Activated naive CD4-positive, alpha-beta T cell treated with anti-CD3 and anti-CD28 coated beads, Interleukin-2, amount 50 U/mL, for 24 hours (primary cell): ENCODE measurements around the gene LUZP2.
"Not testable (repeated sequence)": the region's sequence is repeated elsewhere in the genome, so short reads cannot be mapped to it uniquely, and the experiment has no call there.

ENCODE experiments used
- H3K27ac Mint-ChIP-seq: one replicate; pipeline ENCODE4 v1.8.0; 2021; ENCODE audit warnings: mild to moderate bottlenecking, mixed read lengths
- H3K27me3 Mint-ChIP-seq: one replicate; pipeline ENCODE4 v1.8.0; 2021; ENCODE audit warnings: mixed read lengths
- H3K36me3 Mint-ChIP-seq: one replicate; pipeline ENCODE4 v1.8.0; 2021; ENCODE audit warnings: mixed read lengths
- H3K4me1 Mint-ChIP-seq: one replicate; pipeline ENCODE4 v1.8.0; 2021; ENCODE audit warnings: mixed read lengths
- H3K4me3 Mint-ChIP-seq: one replicate; pipeline ENCODE4 v1.8.0; 2021; ENCODE audit warnings: mild to moderate bottlenecking, mixed read lengths
- H3K9me3 Mint-ChIP-seq: one replicate; pipeline ENCODE4 v1.8.0; 2021; ENCODE audit warnings: mixed read lengths

The LUZP2 gene

GRCh38 chr11:24903555-24903954, 406.7 kb downstream of the LUZP2 start:
- Mint-ChIP-seq H3K27me3 (no peaks in the 10 kb centered on the region), H3K4me1 (no peaks in the 10 kb centered on the region), H3K9me3 (no peaks in the 10 kb centered on the region), H3K4me3 (no peak overlapping the region), H3K36me3 (no peaks in the 10 kb centered on the region), H3K27ac (no peak overlapping the region)

DNA sequence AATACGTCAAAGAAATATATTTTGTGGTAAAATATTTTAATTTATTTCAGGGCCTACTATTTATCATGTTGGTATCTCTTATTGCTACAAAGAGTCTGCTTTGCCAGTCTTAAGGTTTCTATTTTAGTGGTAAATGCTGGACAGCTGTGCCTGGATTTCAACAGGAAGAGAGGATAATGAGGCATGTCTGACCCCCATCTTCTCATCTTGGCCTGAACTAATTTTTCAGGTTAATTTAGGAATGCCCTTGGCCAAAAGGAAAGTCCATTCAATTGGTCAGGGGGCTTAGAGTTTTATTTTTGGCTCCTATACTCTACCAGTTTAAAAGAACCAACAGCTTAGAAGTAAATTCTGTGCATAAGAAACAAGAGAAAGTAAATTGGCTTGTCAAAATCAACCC, 428.2 kb downstream of the LUZP2 start:
- Mint-ChIP-seq H3K27ac (no peak overlapping the region), H3K27me3 (no peaks in the 10 kb centered on the region), H3K36me3 (no peaks in the 10 kb centered on the region), H3K4me1 (no peaks in the 10 kb centered on the region), H3K4me3 (no peak overlapping the region), H3K9me3 (no peaks in the 10 kb centered on the region)

- H3K27ac Mint-ChIP-seq: no peak overlapping the region
- no peaks in the 10 kb centered on the region for H3K36me3 Mint-ChIP-seq
- no peaks in the 10 kb centered on the region for H3K4me1 Mint-ChIP-seq
- H3K4me3 Mint-ChIP-seq: no peak overlapping the region
- H3K27me3 Mint-ChIP-seq: no peaks in the 10 kb centered on the region
- H3K9me3 Mint-ChIP-seq: peaks cover 20% of the 10 kb centered on the region
Observed at GRCh38 chr11:24932110-24933000, 435.5 kb downstream of the LUZP2 start.

- Mint-ChIP-seq H3K4me3 (no peak overlapping the region), H3K27me3 (no peaks in the 10 kb centered on the region), H3K27ac (no peak overlapping the region), H3K36me3 (no peaks in the 10 kb centered on the region), H3K9me3 (peaks cover 20% of the 10 kb centered on the region), H3K4me1 (no peaks in the 10 kb centered on the region)
Observed at GRCh38 chr11:24934733-24935439, 438.0 kb downstream of the LUZP2 start.

GRCh38 chr11:24944891-24945290, 448.0 kb downstream of the LUZP2 start:
- Mint-ChIP-seq H3K27ac (no peak overlapping the region), H3K4me1 (no peaks in the 10 kb centered on the region), H3K4me3 (no peak overlapping the region), H3K36me3 (no peaks in the 10 kb centered on the region), H3K27me3 (no peaks in the 10 kb centered on the region), H3K9me3 (peaks cover 4% of the 10 kb centered on the region)

DNA sequence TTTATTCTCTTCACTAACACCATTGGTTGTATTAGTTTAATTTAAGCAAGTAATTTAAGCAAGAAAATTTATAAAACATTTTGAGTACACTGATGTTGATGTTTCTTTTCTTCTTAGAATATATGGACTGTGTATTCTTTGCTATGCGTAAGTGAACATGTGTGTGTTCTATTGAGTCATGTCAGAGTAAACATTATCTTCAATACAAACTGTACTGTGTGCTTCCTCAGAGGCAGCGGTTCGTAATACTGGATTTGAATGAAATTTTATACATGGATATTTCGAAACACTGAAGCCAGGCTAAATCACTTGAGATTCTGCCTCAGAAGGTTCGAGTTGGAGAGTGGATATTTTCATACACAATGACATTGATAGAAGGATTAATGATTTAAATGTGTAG, 452.6 kb downstream of the LUZP2 start:
- Mint-ChIP-seq H3K27me3 (no peaks in the 10 kb centered on the region), H3K36me3 (no peaks in the 10 kb centered on the region), H3K27ac (no peak overlapping the region), H3K4me1 (no peaks in the 10 kb centered on the region), H3K9me3 (peaks cover 4% of the 10 kb centered on the region), H3K4me3 (no peak overlapping the region)

DNA sequence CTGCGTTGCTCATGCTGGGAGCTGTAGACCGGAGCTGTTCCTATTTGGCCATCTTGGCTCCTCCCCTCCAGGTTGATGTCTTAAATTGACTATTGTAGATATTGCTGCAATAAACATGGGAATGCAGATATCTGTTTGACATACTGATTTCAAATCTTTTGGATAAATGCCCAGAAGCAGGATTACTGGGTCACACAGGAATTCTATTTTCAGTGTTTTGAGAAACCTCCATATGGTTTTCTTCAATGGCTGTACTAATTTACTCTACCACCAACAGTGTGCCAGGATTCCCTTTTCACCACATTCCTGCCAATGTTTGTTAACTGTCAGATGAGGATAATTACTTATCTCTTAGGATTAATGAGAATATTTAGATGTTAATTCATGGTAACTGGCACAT, 467.0 kb downstream of the LUZP2 start:
- no peaks in the 10 kb centered on the region for H3K27me3 Mint-ChIP-seq
- peaks cover 8% of the 10 kb centered on the region for H3K9me3 Mint-ChIP-seq
- no peaks in the 10 kb centered on the region for H3K4me1 Mint-ChIP-seq
- no peak overlapping the region for H3K27ac Mint-ChIP-seq
- H3K36me3 Mint-ChIP-seq: no peaks in the 10 kb centered on the region
- H3K4me3 Mint-ChIP-seq: no peak overlapping the region

GRCh38 chr11:24965748-24966147, 468.9 kb downstream of the LUZP2 start:
- Mint-ChIP-seq H3K4me1 (no peaks in the 10 kb centered on the region), H3K4me3 (no peak overlapping the region), H3K9me3 (peaks cover 8% of the 10 kb centered on the region), H3K27ac (no peak overlapping the region), H3K36me3 (no peaks in the 10 kb centered on the region), H3K27me3 (no peaks in the 10 kb centered on the region)

DNA sequence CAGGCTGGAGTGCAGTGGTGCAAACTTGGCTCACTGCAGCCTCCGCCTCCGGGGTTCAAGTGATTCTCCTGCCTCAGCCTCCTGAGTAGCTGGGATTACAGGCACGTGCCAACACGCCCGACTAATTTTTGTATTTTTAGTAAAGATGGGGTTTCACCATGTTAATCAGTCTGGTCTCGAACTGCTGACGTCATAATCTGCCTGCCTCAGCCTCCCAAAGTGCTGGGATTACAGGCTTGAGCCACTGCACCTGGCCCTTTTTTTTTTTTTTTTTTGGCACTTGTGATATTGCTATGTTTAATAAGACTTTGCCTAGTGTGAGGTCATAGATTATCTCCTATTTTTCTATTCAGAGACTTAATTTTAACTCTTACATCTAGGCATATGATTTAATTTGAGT, 497.1 kb downstream of the LUZP2 start:
- H3K9me3 Mint-ChIP-seq, H3K27ac Mint-ChIP-seq, H3K27me3 Mint-ChIP-seq, H3K4me1 Mint-ChIP-seq, H3K36me3 Mint-ChIP-seq, H3K4me3 Mint-ChIP-seq: not testable (repeated sequence)

DNA sequence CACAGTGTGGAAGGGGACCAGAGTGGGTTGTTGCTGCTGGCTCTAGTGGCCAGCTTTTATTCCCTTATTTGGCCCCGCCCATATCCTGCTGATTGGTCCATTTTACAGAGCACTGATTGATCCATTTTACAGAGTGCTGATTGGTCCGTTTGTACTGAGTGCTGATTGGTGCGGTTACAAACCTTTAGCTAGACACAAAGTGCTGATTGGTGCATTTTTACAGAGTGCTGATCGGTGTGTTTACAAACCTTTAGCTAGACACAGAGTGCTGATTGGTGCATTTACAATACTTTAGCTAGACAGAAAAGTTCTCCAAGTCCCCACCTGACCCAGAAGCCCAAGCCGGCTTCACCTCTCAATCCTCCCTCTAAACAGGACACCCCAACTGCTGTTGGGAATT, 503.1 kb downstream of the LUZP2 start:
- not testable (repeated sequence) for H3K9me3 Mint-ChIP-seq, H3K36me3 Mint-ChIP-seq, H3K27me3 Mint-ChIP-seq, H3K27ac Mint-ChIP-seq, H3K4me1 Mint-ChIP-seq, H3K4me3 Mint-ChIP-seq

DNA sequence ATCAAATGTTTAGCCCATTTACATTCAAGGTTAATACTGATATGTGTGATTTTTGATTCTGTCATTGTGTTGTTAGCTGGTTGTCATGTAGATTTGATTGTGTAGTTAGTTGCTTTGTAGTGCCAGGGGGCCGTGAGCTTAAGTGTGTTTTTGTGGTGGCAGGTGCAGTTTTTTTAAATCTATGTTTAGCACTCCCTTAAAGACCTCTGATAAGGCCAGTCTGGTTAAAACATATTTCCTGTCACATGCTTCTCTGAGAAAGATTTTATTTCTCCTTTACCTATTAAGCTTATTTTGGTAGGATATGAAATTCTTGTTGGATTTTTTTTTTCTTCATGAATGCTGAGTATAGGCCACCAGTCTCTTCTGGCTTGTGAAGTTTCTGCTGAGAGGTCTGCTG, 540.6 kb downstream of the LUZP2 start:
- Mint-ChIP-seq H3K36me3 (no peaks in the 10 kb centered on the region), H3K9me3 (no peaks in the 10 kb centered on the region), H3K27me3 (no peaks in the 10 kb centered on the region), H3K27ac (no peak overlapping the region), H3K4me1 (no peaks in the 10 kb centered on the region), H3K4me3 (no peak overlapping the region)

DNA sequence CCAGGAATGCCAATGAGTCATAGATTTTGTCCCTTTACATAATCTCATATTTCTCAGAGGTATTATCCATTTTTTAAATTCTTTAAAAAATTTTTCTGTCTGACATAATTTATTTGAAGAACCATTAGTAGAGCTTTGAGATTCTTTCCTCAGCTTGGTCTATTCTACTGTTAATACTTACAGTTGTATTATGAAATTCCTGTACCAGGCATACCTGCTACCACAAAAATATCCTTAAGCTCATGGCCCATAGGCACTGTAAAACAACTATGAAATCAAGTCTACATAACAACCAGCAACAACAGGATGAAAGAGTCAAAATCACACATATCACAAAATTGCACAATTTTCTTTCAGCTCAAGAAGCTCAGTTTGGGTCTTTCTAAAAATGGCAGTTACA, 541.3 kb downstream of the LUZP2 start:
- H3K4me1 Mint-ChIP-seq: no peaks in the 10 kb centered on the region
- no peak overlapping the region for H3K27ac Mint-ChIP-seq
- no peaks in the 10 kb centered on the region for H3K9me3 Mint-ChIP-seq
- no peaks in the 10 kb centered on the region for H3K27me3 Mint-ChIP-seq
- no peak overlapping the region for H3K4me3 Mint-ChIP-seq
- no peaks in the 10 kb centered on the region for H3K36me3 Mint-ChIP-seq

- Mint-ChIP-seq H3K4me1 (no peaks in the 10 kb centered on the region), H3K36me3 (no peaks in the 10 kb centered on the region), H3K27ac (no peak overlapping the region), H3K4me3 (no peak overlapping the region), H3K27me3 (no peaks in the 10 kb centered on the region), H3K9me3 (no peaks in the 10 kb centered on the region)
Observed at GRCh38 chr11:25039165-25039564, 542.3 kb downstream of the LUZP2 start.

DNA sequence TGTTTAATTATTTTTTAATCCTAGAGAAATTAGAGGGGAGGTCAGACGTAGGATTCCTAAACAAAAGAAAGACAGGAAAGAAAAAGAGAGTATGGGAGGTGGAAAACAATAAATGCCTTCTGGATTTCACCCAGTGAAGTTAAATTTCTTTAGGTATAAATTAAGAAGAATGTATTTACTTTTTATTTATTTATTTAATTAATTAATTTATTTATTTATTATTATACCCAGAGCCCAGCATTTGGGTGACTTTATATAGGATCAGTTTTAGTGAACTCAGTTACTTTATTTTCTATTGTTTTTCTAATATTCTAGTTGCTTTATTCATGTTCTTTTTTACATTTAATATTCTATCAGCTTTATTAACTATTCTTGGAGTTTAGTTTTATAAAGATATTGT, 551.8 kb downstream of the LUZP2 start:
- H3K9me3 Mint-ChIP-seq: peaks cover 12% of the 10 kb centered on the region
- H3K36me3 Mint-ChIP-seq: no peaks in the 10 kb centered on the region
- no peaks in the 10 kb centered on the region for H3K4me1 Mint-ChIP-seq
- no peak overlapping the region for H3K27ac Mint-ChIP-seq
- no peak overlapping the region for H3K4me3 Mint-ChIP-seq
- H3K27me3 Mint-ChIP-seq: no peaks in the 10 kb centered on the region

DNA sequence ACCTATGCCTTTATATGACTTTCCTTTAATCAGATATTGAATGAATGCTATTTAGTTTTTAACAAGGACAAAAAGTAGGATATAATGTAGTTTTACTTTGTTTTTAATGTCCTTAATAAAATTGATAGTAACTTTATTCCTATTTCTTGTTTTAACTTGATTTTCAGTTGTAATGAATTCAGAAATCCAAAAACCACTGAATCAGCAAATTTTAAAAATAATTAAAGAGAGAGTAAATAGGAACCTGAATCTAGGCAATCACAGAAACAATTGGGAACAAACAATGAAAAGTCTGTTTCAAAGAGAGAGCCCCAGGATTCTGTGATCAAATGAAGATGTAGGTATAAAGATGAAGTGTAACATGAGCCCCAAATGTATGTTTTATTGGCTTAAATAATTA, 556.0 kb downstream of the LUZP2 start:
- Mint-ChIP-seq H3K27me3 (no peaks in the 10 kb centered on the region), H3K36me3 (no peaks in the 10 kb centered on the region), H3K4me3 (no peak overlapping the region), H3K27ac (no peak overlapping the region), H3K4me1 (no peaks in the 10 kb centered on the region), H3K9me3 (peaks cover 5% of the 10 kb centered on the region)

- Mint-ChIP-seq H3K9me3 (peaks cover 4% of the 10 kb centered on the region), H3K4me3 (no peak overlapping the region), H3K4me1 (no peaks in the 10 kb centered on the region), H3K36me3 (no peaks in the 10 kb centered on the region), H3K27me3 (no peaks in the 10 kb centered on the region), H3K27ac (no peak overlapping the region)
Observed at GRCh38 chr11:25057861-25058260, 561.0 kb downstream of the LUZP2 start.
